ENCODE measurements around the gene ERCC8.

Gene ERCC8

DNA sequence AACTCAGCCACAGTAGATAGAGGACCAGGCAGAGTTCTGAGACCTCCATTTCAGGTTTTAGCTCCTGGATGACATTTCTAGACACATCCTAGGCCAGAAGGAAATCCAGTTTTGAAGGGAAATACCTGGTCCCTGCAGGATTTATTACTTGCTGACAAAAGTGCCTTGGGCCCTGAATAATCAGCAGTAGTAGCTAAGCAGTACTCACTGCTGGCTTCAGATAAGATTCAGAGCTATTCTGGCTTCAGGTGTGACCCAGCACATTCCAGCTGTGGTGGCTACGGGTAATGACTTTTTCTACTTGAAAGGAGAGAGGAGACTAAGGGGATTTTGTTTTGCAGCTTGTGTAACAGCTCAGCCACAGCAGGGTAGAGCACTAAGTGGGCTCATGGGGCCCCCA is 34.1 kb upstream of the ERCC8 start:
- no peak overlapping the region for H3K4me3 ChIP-seq (ENCODE audit: insufficient read depth in 1 of 2, low read depth in 1 of 2, low read length in 2 of 2)
- H3K9ac ChIP-seq (ENCODE audit: low read length) = no peak overlapping the region
- peak overlapping the region in 1 of 2 experiments; percentile 17 for H3K23ac ChIP-seq (ENCODE audit: low read length in 2 of 2)
- no peak overlapping the region for H2BK120ac ChIP-seq (ENCODE audit: low read depth, low read length)
- H4K91ac ChIP-seq (ENCODE audit: low read length) = no peak overlapping the region
- H2BK15ac ChIP-seq (ENCODE audit: low read depth, poor library complexity, severe bottlenecking) = no peak overlapping the region
- no peaks in the 10 kb centered on the region for H3K4me1 ChIP-seq (ENCODE audit: control insufficient read depth, insufficient read depth, low read depth, low read length)
- no peak for DNase-seq
- H3K4ac ChIP-seq (ENCODE audit: low read depth in 1 of 2, low read length in 2 of 2) = no peak overlapping the region
- no peak overlapping the region for H2BK5ac ChIP-seq (ENCODE audit: low read depth, low read length, poor library complexity, severe bottlenecking)
- no peak overlapping the region for H3K27ac ChIP-seq (ENCODE audit: low read length, poor library complexity, severe bottlenecking)
- no peak overlapping the region for H3K14ac ChIP-seq (ENCODE audit: low read length in 2 of 2)
- no peak overlapping the region for H2AFZ ChIP-seq (ENCODE audit: low read depth, low read length)
- H3K79me1 ChIP-seq (replicated peaks; ENCODE audit: low read length, poor library complexity, severe bottlenecking) = peaks cover 24% of the 10 kb centered on the region
- H2AK5ac ChIP-seq (ENCODE audit: low read length, severe bottlenecking) = no peak overlapping the region
- no peaks in the 10 kb centered on the region for H3K27me3 ChIP-seq (ENCODE audit: control insufficient read depth in 1 of 2, insufficient read depth in 1 of 2, low read length in 2 of 2)
- H3K4me2 ChIP-seq (ENCODE audit: low read length, poor library complexity, severe bottlenecking) = no peak overlapping the region
- H3K18ac ChIP-seq (ENCODE audit: low read depth in 1 of 2, low read length in 2 of 2) = no peak overlapping the region
- no peak overlapping the region for H2BK12ac ChIP-seq (ENCODE audit: low read length in 2 of 2)
- peaks cover 0 to 3% of the 10 kb centered on the region in 2 experiments for H3K36me3 ChIP-seq (ENCODE audit: control insufficient read depth in 1 of 2, insufficient read depth in 2 of 2, low read depth in 1 of 2, low read length in 2 of 2)
- WGBS = 58% methylated on average over 1 of the region's 1 CpG
- no peak overlapping the region for H4K8ac ChIP-seq (ENCODE audit: low read length)
- H3K9me3 ChIP-seq (ENCODE audit: control insufficient read depth, low read length) = no peaks in the 10 kb centered on the region

DNA sequence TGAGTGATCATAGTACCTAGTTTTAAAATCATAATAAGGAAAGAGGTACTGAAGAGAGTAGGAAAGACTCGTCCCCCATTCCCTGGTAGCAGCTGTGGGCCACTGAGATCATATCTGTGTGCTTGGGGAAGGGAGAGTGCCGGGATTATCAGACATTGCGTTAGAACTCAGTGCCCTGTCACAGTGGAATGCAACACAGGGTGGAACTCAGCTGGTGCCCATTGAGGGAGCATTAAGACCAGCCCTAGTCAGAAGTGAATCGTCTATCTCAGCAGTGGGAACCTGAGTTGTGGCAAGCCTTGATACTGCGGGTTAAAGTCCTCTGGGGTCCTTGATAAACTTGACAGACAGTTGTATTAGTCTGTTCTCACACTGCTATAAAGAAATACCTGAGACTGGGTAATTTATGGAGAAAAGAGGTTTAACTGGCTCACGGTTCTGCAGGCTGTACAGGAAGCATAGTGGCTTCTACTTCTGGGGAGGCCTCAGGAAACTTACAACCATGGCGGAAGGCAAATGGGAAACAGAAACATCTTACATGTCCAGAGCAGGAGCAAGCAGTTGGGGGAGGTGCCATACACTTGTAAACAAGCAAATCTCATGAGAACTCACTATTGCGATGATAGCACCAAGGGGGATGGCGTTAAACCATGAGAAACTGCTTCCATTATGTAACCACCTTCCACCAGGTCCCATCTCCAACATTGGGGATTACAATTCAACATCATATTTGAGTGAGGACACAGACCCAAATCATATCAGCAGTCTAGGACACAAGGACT is 33.3 kb upstream of the ERCC8 start:
- no peak overlapping the region for H3K14ac ChIP-seq (ENCODE audit: low read length in 2 of 2)
- no peak overlapping the region for H4K91ac ChIP-seq (ENCODE audit: low read length)
- H3K4me2 ChIP-seq (ENCODE audit: low read length, poor library complexity, severe bottlenecking) = no peak overlapping the region
- H3K27me3 ChIP-seq (ENCODE audit: control insufficient read depth in 1 of 2, insufficient read depth in 1 of 2, low read length in 2 of 2) = no peaks in the 10 kb centered on the region
- H2BK15ac ChIP-seq (ENCODE audit: low read depth, poor library complexity, severe bottlenecking) = no peak overlapping the region
- no peak overlapping the region for H4K8ac ChIP-seq (ENCODE audit: low read length)
- H3K4ac ChIP-seq (ENCODE audit: low read depth in 1 of 2, low read length in 2 of 2) = no peak overlapping the region
- H3K18ac ChIP-seq (ENCODE audit: low read depth in 1 of 2, low read length in 2 of 2) = no peak overlapping the region
- WGBS = 98% methylated on average over 9 of the region's 9 CpGs
- DNase-seq = no peak
- no peaks in the 10 kb centered on the region for H3K9me3 ChIP-seq (ENCODE audit: control insufficient read depth, low read length)
- H3K4me3 ChIP-seq (ENCODE audit: insufficient read depth in 1 of 2, low read depth in 1 of 2, low read length in 2 of 2) = no peak overlapping the region
- H3K79me1 ChIP-seq (replicated peaks; ENCODE audit: low read length, poor library complexity, severe bottlenecking) = peaks cover 25% of the 10 kb centered on the region
- H2BK120ac ChIP-seq (ENCODE audit: low read depth, low read length) = no peak overlapping the region
- H3K9ac ChIP-seq (ENCODE audit: low read length) = no peak overlapping the region
- no peaks in the 10 kb centered on the region for H3K4me1 ChIP-seq (ENCODE audit: control insufficient read depth, insufficient read depth, low read depth, low read length)
- no peak overlapping the region for H3K27ac ChIP-seq (ENCODE audit: low read length, poor library complexity, severe bottlenecking)
- H3K23ac ChIP-seq (ENCODE audit: low read length in 2 of 2) = no peak overlapping the region
- H3K36me3 ChIP-seq (ENCODE audit: control insufficient read depth in 1 of 2, insufficient read depth in 2 of 2, low read depth in 1 of 2, low read length in 2 of 2) = peaks cover 0 to 3% of the 10 kb centered on the region in 2 experiments
- no peak overlapping the region for H2BK12ac ChIP-seq (ENCODE audit: low read length in 2 of 2)
- H2AK5ac ChIP-seq (ENCODE audit: low read length, severe bottlenecking) = no peak overlapping the region
- H2AFZ ChIP-seq (ENCODE audit: low read depth, low read length) = no peak overlapping the region
- no peak overlapping the region for H2BK5ac ChIP-seq (ENCODE audit: low read depth, low read length, poor library complexity, severe bottlenecking)

DNA sequence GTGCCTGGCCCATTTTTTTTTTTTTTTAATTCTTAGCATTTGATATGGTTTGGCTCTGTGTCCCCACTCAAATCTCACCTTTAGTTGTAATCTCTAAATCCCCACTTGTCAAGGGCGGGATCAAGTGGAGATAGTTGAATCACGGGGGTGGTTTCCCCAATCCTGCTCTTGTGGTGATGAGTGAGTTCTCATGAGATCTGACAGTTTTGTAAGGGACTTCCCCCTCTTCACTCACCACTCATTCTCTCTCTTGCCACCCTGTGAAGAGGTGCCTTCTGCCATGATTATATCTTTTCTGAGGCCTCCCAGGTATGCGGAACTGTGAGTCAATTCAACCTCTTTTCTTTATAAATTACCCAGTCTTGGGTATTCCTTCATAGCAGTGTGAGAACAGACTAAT is 27.4 kb upstream of the ERCC8 start:
- H3K23ac ChIP-seq (ENCODE audit: low read length in 2 of 2) = no peak overlapping the region
- H3K4me2 ChIP-seq (ENCODE audit: low read length, poor library complexity, severe bottlenecking) = no peak overlapping the region
- no peaks in the 10 kb centered on the region for H3K4me1 ChIP-seq (ENCODE audit: control insufficient read depth, insufficient read depth, low read depth, low read length)
- H2AFZ ChIP-seq (ENCODE audit: low read depth, low read length) = no peak overlapping the region
- H3K14ac ChIP-seq (ENCODE audit: low read length in 2 of 2) = no peak overlapping the region
- no peak overlapping the region for H3K18ac ChIP-seq (ENCODE audit: low read depth in 1 of 2, low read length in 2 of 2)
- H2AK5ac ChIP-seq (ENCODE audit: low read length, severe bottlenecking) = no peak overlapping the region
- H3K36me3 ChIP-seq (ENCODE audit: control insufficient read depth in 1 of 2, insufficient read depth in 2 of 2, low read depth in 1 of 2, low read length in 2 of 2) = no peaks in the 10 kb centered on the region
- no peak overlapping the region for H3K27ac ChIP-seq (ENCODE audit: low read length, poor library complexity, severe bottlenecking)
- H2BK5ac ChIP-seq (ENCODE audit: low read depth, low read length, poor library complexity, severe bottlenecking) = no peak overlapping the region
- WGBS = 92% methylated on average over 2 of the region's 3 CpGs
- H3K27me3 ChIP-seq (ENCODE audit: control insufficient read depth in 1 of 2, insufficient read depth in 1 of 2, low read length in 2 of 2) = no peaks in the 10 kb centered on the region
- H2BK15ac ChIP-seq (ENCODE audit: low read depth, poor library complexity, severe bottlenecking) = no peak overlapping the region
- no peak overlapping the region for H3K4me3 ChIP-seq (ENCODE audit: insufficient read depth in 1 of 2, low read depth in 1 of 2, low read length in 2 of 2)
- H2BK120ac ChIP-seq (ENCODE audit: low read depth, low read length) = no peak overlapping the region
- H2BK12ac ChIP-seq (ENCODE audit: low read length in 2 of 2) = no peak overlapping the region
- peaks cover 7% of the 10 kb centered on the region for H3K9me3 ChIP-seq (ENCODE audit: control insufficient read depth, low read length)
- peaks cover 10% of the 10 kb centered on the region for H3K79me1 ChIP-seq (replicated peaks; ENCODE audit: low read length, poor library complexity, severe bottlenecking)
- no peak overlapping the region for H3K4ac ChIP-seq (ENCODE audit: low read depth in 1 of 2, low read length in 2 of 2)
- no peak for DNase-seq
- H4K8ac ChIP-seq (ENCODE audit: low read length) = no peak overlapping the region
- no peak overlapping the region for H3K9ac ChIP-seq (ENCODE audit: low read length)
- no peak overlapping the region for H4K91ac ChIP-seq (ENCODE audit: low read length)

GRCh38 chr5:60961685-60962084 is 16.8 kb upstream of the ERCC8 start:
- Histone ChIP-seq H3K4me1 (ENCODE audit: control insufficient read depth, insufficient read depth, low read depth, low read length) (no peaks in the 10 kb centered on the region), H2BK5ac (ENCODE audit: low read depth, low read length, poor library complexity, severe bottlenecking) (no peak overlapping the region), H3K14ac (ENCODE audit: low read length in 2 of 2) (no peak overlapping the region), H3K4me2 (ENCODE audit: low read length, poor library complexity, severe bottlenecking) (no peak overlapping the region), H4K8ac (ENCODE audit: low read length) (no peak overlapping the region), H2BK15ac (ENCODE audit: low read depth, poor library complexity, severe bottlenecking) (no peak overlapping the region), H2BK12ac (ENCODE audit: low read length in 2 of 2) (no peak overlapping the region), H3K4ac (ENCODE audit: low read depth in 1 of 2, low read length in 2 of 2) (no peak overlapping the region), H3K79me1 (replicated peaks; ENCODE audit: low read length, poor library complexity, severe bottlenecking) (peaks cover 14% of the 10 kb centered on the region), H3K4me3 (ENCODE audit: insufficient read depth in 1 of 2, low read depth in 1 of 2, low read length in 2 of 2) (no peak overlapping the region), H3K36me3 (ENCODE audit: control insufficient read depth in 1 of 2, insufficient read depth in 2 of 2, low read depth in 1 of 2, low read length in 2 of 2) (no peaks in the 10 kb centered on the region), H3K9ac (ENCODE audit: low read length) (no peak overlapping the region), H2AFZ (ENCODE audit: low read depth, low read length) (no peak overlapping the region), H4K91ac (ENCODE audit: low read length) (no peak overlapping the region), H3K9me3 (ENCODE audit: control insufficient read depth, low read length) (peaks cover 4% of the 10 kb centered on the region), H3K27ac (ENCODE audit: low read length, poor library complexity, severe bottlenecking) (no peak overlapping the region), H2AK5ac (ENCODE audit: low read length, severe bottlenecking) (no peak overlapping the region), H3K27me3 (ENCODE audit: control insufficient read depth in 1 of 2, insufficient read depth in 1 of 2, low read length in 2 of 2) (no peaks in the 10 kb centered on the region), H3K23ac (ENCODE audit: low read length in 2 of 2) (no peak overlapping the region), H2BK120ac (ENCODE audit: low read depth, low read length) (no peak overlapping the region), H3K18ac (ENCODE audit: low read depth in 1 of 2, low read length in 2 of 2) (no peak overlapping the region)
- WGBS = no CpG with 5 or more reads among the region's 2 CpGs
- peak; percentile 52 for DNase-seq
